Liver (tissue), 9 donors: ENCODE data around the gene SLC6A17. TPM values are rescaled to one million over a fixed set of nuclear protein-coding genes. Genes with fewer than 3 reads are reported as not detected.

Experiments used
- DNase-seq: peaks from one replicate; pipeline ENCODE4 v3.0.0-alpha.2; 2017; ENCODE audit warnings: low spot score
- H3K27ac ChIP-seq, 2 donors: one replicate each; pipeline ENCODE4 v1.7.0; 2013; ENCODE audit warnings: inconsistent platforms in 2 of 2, low read length in 2 of 2, control low read depth in 1 of 2, low read depth in 1 of 2, mild to moderate bottlenecking in 1 of 2
- H3K27me3 ChIP-seq, 4 donors: one replicate each; pipeline versions ENCODE4 v1.6.1 to v1.7.0; 2013; ENCODE audit warnings: low read length in 3 of 4, inconsistent platforms in 1 of 4, mild to moderate bottlenecking in 1 of 4, moderate library complexity in 1 of 4; ENCODE audit not compliant: control insufficient read depth in 4 of 4, insufficient read depth in 4 of 4
- H3K36me3 ChIP-seq, 4 donors: one replicate each; pipeline versions ENCODE4 v1.6.1 to v1.7.0; 2013; ENCODE audit warnings: low read length in 3 of 4, mild to moderate bottlenecking in 3 of 4, low read depth in 1 of 4, moderate library complexity in 1 of 4; ENCODE audit not compliant: control insufficient read depth in 4 of 4, insufficient read depth in 3 of 4
- H3K4me1 ChIP-seq, 4 donors: one replicate each; pipeline versions ENCODE4 v1.6.1 to v1.7.0; 2013; ENCODE audit warnings: low read length in 3 of 4, mild to moderate bottlenecking in 3 of 4, moderate library complexity in 1 of 4; ENCODE audit not compliant: control insufficient read depth in 4 of 4, insufficient read depth in 4 of 4
- H3K4me3 ChIP-seq, 3 donors: one replicate each; pipeline versions ENCODE4 v1.6.1 to v1.7.0; 2013; ENCODE audit warnings: low read length in 3 of 3, control low read depth in 1 of 3, low read depth in 1 of 3, mild to moderate bottlenecking in 1 of 3
- H3K9ac ChIP-seq, 2 donors: one replicate each; pipeline ENCODE4 v1.7.0; 2013; ENCODE audit warnings: low read length in 2 of 2, mild to moderate bottlenecking in 2 of 2, moderate library complexity in 2 of 2, control low read depth in 1 of 2, low read depth in 1 of 2
- H3K9me3 ChIP-seq, 4 donors: one replicate each; pipeline versions ENCODE4 v1.6.1 to v1.7.0; 2013; ENCODE audit warnings: low read length in 3 of 4; ENCODE audit not compliant: control insufficient read depth in 4 of 4
- EGR1 ChIP-seq, 2 donors: IDR thresholded peaks; 2 replicates each; pipeline ENCODE4 v1.6.1; 2016 to 2018; ENCODE audit warnings: antibody characterized with exemption in 2 of 2, low read depth in 2 of 2
- FOXA1 ChIP-seq: IDR thresholded peaks from 2 replicates; pipeline ENCODE4 v1.6.1; 2016; ENCODE audit warnings: antibody characterized with exemption
- GABPA ChIP-seq, 2 donors: IDR thresholded peaks in 1 of 2; conservative IDR thresholded peaks in 1 of 2; 2 replicates each; pipeline ENCODE4 v1.6.1; 2016; ENCODE audit warnings: antibody characterized with exemption in 2 of 2, mild to moderate bottlenecking in 1 of 2, moderate library complexity in 1 of 2
- HNF4A ChIP-seq, 2 donors: conservative IDR thresholded peaks; 2 replicates each; pipeline ENCODE4 v1.6.1; 2016; ENCODE audit warnings: antibody characterized with exemption in 2 of 2, mild to moderate bottlenecking in 2 of 2
- HNF4G ChIP-seq: IDR thresholded peaks from 2 replicates; pipeline ENCODE4 v1.6.1; 2016; ENCODE audit warnings: antibody characterized with exemption
- JUND ChIP-seq, 2 donors: IDR thresholded peaks; 2 replicates each; pipeline ENCODE4 v1.6.1; 2016; ENCODE audit warnings: antibody characterized with exemption in 2 of 2
- NR2F2 ChIP-seq: IDR thresholded peaks from 2 replicates; pipeline ENCODE4 v1.6.1; 2016; ENCODE audit warnings: antibody characterized with exemption
- RAD21 ChIP-seq, 2 donors: IDR thresholded peaks; 2 replicates each; pipeline ENCODE4 v1.6.1; 2016; ENCODE audit warnings: antibody characterized with exemption in 2 of 2, mild to moderate bottlenecking in 2 of 2
- RXRA ChIP-seq, 2 donors: IDR thresholded peaks; 2 replicates each; pipeline ENCODE4 v1.6.1; 2017 to 2018; ENCODE audit warnings: antibody characterized with exemption in 2 of 2, mild to moderate bottlenecking in 1 of 2
- SP1 ChIP-seq: IDR thresholded peaks from 2 replicates; pipeline ENCODE4 v1.6.1; 2018; ENCODE audit warnings: antibody characterized with exemption, mild to moderate bottlenecking
- TAF1 ChIP-seq: conservative IDR thresholded peaks from 2 replicates; pipeline ENCODE4 v1.6.1; 2016; ENCODE audit warnings: antibody characterized with exemption, mild to moderate bottlenecking
- YY1 ChIP-seq: IDR thresholded peaks from 2 replicates; pipeline ENCODE4 v1.6.1; 2016; ENCODE audit warnings: antibody characterized with exemption, mild to moderate bottlenecking
- WGBS: extraction: QIAGEN DNeasy Blood & Tissue Kit; methylation state at CpG from one replicate; pipeline ENCODE4 v1.1.7; 2013; 5-methylcytosine and 5-hydroxymethylcytosine counted together
- polyA plus RNA-seq, 2 donors: library from polyadenylated mRNA; stranded (reverse) in 1 of 2; unstranded in 1 of 2; fragments of 200-250 nt in 1 of 2; fragments of >200 nt in 1 of 2; fragmentation: Nextera tagmentation in 1 of 2; extraction: Ambion mirVana in 1 of 2; gene quantifications; one replicate each; pipeline versions ENCODE4 v1.2.1 to v1.2.3, GENCODE V29; 2013 to 2015
- total RNA-seq, 2 donors: library from RNA; depleted of rRNA; stranded (reverse); fragments of >200 nt; gene quantifications; one replicate each; pipeline ENCODE4 v1.2.3, GENCODE V29; 2014
- TF ChIP-seq, protein P1 (sequence below): IDR thresholded peaks from 2 replicates; pipeline ENCODE4 v1.6.1; 2016; ENCODE audit warnings: antibody characterized with exemption, mild to moderate bottlenecking
- TF ChIP-seq, protein P2 (sequence below): fragments of 150-350 bp; IDR thresholded peaks from 2 replicates; pipeline ENCODE4 v1.5.1; 2017; ENCODE audit warnings: improper control_type of control experiment, low read depth, low read length; ENCODE audit not compliant: missing input control
- TF ChIP-seq, protein P3 (sequence below): IDR thresholded peaks from 2 replicates; pipeline ENCODE4 v1.6.1; 2016; ENCODE audit warnings: antibody characterized with exemption
- TF ChIP-seq, protein P4 (sequence below): IDR thresholded peaks from 2 replicates; pipeline ENCODE4 v1.6.1; 2016; ENCODE audit warnings: antibody characterized with exemption
- TF ChIP-seq, protein P5 (sequence below): IDR thresholded peaks from 2 replicates; pipeline ENCODE4 v1.6.1; 2016; ENCODE audit warnings: antibody characterized with exemption
- donor health status: healthy.
- donor health status: healthy.
- donor health status: healthy.
- donor health status: healthy.
- donor health status: healthy.

The SLC6A17 gene
- total and polyA plus RNA-seq, 4 donors, result not detected

DNA sequence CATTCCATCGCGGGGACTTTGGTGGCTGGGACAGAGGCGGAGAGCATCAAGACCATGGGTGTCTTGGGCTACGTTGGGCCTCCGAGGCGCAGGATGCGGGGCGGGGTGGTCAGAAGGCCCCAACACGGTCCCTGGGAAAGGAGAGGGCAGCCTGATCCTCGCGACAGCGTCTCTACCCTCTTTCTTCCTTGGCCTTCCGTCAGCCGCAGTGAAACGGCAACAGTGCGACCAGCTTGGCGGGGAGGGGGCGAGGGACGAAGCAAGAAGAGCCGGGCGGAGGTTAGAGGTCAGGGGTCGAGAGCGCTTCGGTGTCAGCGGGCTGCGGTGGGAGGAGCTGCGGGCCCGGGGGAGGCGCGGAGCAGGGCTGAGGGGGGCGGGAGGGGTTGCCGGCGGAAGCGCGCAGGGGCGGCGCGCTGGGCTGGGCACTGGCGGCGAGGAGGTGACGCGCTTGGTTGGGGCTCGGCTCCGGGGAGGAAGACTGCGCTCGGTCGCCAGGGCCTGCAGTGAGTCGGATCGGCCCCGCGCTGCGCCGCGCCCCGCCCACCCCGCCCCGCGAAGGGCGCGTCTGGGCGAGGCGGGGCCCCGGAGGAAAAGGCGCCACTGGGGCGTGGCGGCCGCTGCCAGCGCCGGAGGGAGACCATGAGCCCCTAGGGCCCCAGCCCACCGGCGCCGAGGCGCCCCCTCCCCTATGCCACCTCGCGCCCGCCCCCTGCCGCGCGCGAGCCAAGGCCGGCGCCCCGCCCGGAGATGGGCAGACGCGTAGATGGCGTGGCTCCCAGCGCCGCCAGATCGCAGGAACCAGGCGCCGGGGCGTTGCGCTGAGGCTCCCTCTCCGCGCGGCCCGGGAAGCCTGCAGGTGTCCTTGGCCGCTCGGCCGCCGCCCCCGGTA, 59.7 kb downstream of the SLC6A17 start, which contains the start of gene KCNC4:
TSS of gene KCNC4 (plus strand) at position 600 of the 889 bp plus-strand sequence. CDS start 1,186 bp downstream, outside the sequence.
- TF ChIP-seq, protein P1, sequence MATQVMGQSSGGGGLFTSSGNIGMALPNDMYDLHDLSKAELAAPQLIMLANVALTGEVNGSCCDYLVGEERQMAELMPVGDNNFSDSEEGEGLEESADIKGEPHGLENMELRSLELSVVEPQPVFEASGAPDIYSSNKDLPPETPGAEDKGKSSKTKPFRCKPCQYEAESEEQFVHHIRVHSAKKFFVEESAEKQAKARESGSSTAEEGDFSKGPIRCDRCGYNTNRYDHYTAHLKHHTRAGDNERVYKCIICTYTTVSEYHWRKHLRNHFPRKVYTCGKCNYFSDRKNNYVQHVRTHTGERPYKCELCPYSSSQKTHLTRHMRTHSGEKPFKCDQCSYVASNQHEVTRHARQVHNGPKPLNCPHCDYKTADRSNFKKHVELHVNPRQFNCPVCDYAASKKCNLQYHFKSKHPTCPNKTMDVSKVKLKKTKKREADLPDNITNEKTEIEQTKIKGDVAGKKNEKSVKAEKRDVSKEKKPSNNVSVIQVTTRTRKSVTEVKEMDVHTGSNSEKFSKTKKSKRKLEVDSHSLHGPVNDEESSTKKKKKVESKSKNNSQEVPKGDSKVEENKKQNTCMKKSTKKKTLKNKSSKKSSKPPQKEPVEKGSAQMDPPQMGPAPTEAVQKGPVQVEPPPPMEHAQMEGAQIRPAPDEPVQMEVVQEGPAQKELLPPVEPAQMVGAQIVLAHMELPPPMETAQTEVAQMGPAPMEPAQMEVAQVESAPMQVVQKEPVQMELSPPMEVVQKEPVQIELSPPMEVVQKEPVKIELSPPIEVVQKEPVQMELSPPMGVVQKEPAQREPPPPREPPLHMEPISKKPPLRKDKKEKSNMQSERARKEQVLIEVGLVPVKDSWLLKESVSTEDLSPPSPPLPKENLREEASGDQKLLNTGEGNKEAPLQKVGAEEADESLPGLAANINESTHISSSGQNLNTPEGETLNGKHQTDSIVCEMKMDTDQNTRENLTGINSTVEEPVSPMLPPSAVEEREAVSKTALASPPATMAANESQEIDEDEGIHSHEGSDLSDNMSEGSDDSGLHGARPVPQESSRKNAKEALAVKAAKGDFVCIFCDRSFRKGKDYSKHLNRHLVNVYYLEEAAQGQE, result no peak
- TF ChIP-seq SP1 (no peak), GABPA (IDR thresholded peaks at IDR 0.05 in 1 of 2, conservative IDR thresholded peaks at IDR 0.05 in 1 of 2) (no peak), NR2F2 (peak; percentile 68), RXRA (IDR thresholded peaks at IDR 0.05) (no peak)
- H3K9me3 ChIP-seq, result no peaks in the 10 kb centered on the region
- no peaks in the 10 kb centered on the region for H3K36me3 ChIP-seq
- H3K4me3 ChIP-seq, result peak within 1 kb of the TSS; percentile 18 to 67 (median 49)
- peaks cover 0 to 18% (median 8%) of the 10 kb centered on the region in 4 donors for H3K4me1 ChIP-seq
- 5% methylated on average over 103 of the region's 103 CpGs for WGBS
- H3K27ac ChIP-seq, result peak within 1 kb of the TSS; percentile 45 to 76
- peak; percentile 66 for DNase-seq
- H3K27me3 ChIP-seq, result peaks cover 0 to 2% (median 0%) of the 10 kb centered on the region in 4 donors
- H3K9ac ChIP-seq, result peak within 1 kb of the TSS in 1 of 2 donors; percentile 29

DNA sequence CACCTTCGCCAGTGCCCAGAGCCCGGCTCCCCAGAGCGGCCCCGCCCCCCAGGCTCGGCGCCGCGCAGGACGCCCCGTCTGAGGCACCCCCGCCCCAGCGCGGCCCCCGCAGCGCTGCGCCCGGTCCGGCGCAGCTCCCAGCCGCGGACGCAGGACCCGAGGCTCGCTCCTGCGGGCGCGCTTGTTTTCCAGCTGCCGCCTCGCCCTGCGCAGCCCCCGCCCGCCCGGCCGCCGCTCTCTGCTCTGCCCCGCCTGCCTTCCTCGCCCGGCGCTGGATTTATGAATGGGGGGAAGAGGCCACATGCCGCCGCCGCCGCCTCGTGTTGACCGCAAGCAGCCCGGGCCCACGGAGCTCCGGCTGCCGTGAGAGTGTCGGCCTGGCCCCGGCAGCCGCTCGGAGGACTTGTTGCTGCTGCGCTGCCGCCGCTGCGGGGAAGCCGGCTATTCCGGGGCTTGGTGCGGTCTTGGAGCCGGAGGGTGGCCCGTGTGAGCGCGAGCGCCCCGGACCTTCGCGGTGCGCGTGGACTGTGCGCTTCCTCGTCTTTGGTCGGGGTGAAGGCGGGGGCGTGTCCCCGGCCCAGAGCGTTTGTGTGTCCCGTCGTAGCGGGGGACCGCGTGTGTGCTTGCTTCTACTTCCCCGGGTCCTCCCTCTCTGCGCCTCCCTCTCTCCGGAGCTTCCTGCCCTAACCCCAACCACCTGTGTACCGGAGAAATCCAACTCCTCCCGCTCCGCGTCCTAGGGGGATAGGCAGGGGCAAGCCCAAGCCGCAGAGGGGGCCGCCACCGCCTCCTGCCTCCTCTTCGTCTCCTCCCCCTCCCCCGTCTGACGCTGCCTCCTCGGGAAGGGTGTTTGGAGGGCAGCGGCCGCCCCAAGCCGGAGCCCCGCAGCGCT, 60.6 kb downstream of the SLC6A17 start:
- Histone ChIP-seq H3K9me3 (no peaks in the 10 kb centered on the region), H3K27ac (peak overlapping the region; percentile 45 to 46), H3K4me3 (peak overlapping the region; percentile 18 to 67 (median 49)), H3K4me1 (peaks cover 0 to 18% (median 8%) of the 10 kb centered on the region in 4 donors), H3K9ac (no peak overlapping the region), H3K27me3 (peaks cover 0 to 2% (median 0%) of the 10 kb centered on the region in 4 donors), H3K36me3 (no peaks in the 10 kb centered on the region)
- DNase-seq, result peak; percentile 38
- 1% methylated on average over 101 of the region's 101 CpGs for WGBS
- TF ChIP-seq YY1 (no peak), TAF1 (no peak), RAD21 (IDR thresholded peaks at IDR 0.05) (no peak), SP1 (no peak), FOXA1 (no peak), HNF4G (no peak), HNF4A (conservative IDR thresholded peaks at IDR 0.05) (no peak), RXRA (IDR thresholded peaks at IDR 0.05) (no peak), JUND (IDR thresholded peaks at IDR 0.05) (no peak), EGR1 (IDR thresholded peaks at IDR 0.05; ENCODE audit: low read depth in 2 of 2) (no peak)
- TF ChIP-seq, protein P1, result no peak
- TF ChIP-seq, protein P2, sequence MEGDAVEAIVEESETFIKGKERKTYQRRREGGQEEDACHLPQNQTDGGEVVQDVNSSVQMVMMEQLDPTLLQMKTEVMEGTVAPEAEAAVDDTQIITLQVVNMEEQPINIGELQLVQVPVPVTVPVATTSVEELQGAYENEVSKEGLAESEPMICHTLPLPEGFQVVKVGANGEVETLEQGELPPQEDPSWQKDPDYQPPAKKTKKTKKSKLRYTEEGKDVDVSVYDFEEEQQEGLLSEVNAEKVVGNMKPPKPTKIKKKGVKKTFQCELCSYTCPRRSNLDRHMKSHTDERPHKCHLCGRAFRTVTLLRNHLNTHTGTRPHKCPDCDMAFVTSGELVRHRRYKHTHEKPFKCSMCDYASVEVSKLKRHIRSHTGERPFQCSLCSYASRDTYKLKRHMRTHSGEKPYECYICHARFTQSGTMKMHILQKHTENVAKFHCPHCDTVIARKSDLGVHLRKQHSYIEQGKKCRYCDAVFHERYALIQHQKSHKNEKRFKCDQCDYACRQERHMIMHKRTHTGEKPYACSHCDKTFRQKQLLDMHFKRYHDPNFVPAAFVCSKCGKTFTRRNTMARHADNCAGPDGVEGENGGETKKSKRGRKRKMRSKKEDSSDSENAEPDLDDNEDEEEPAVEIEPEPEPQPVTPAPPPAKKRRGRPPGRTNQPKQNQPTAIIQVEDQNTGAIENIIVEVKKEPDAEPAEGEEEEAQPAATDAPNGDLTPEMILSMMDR, result no peak
- TF ChIP-seq, protein P3, sequence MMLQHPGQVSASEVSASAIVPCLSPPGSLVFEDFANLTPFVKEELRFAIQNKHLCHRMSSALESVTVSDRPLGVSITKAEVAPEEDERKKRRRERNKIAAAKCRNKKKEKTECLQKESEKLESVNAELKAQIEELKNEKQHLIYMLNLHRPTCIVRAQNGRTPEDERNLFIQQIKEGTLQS, result no peak
- TF ChIP-seq, protein P4, sequence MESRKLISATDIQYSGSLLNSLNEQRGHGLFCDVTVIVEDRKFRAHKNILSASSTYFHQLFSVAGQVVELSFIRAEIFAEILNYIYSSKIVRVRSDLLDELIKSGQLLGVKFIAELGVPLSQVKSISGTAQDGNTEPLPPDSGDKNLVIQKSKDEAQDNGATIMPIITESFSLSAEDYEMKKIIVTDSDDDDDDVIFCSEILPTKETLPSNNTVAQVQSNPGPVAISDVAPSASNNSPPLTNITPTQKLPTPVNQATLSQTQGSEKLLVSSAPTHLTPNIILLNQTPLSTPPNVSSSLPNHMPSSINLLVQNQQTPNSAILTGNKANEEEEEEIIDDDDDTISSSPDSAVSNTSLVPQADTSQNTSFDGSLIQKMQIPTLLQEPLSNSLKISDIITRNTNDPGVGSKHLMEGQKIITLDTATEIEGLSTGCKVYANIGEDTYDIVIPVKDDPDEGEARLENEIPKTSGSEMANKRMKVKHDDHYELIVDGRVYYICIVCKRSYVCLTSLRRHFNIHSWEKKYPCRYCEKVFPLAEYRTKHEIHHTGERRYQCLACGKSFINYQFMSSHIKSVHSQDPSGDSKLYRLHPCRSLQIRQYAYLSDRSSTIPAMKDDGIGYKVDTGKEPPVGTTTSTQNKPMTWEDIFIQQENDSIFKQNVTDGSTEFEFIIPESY, result no peak
- TF ChIP-seq, protein P5, sequence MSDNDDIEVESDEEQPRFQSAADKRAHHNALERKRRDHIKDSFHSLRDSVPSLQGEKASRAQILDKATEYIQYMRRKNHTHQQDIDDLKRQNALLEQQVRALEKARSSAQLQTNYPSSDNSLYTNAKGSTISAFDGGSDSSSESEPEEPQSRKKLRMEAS, result no peak
